Epithelial cell of esophagus (primary cell): ENCODE data around the gene BMAL2.

Experiments
- DNase-seq: peaks from one replicate; pipeline ENCODE4 v3.0.0; 2010; ENCODE audit warnings: low read depth
- H3K4me3 ChIP-seq: 2 replicates; pipeline ENCODE4 v1.5.1; 2011; ENCODE audit warnings: mild to moderate bottlenecking, low read length, control low read depth
- CTCF ChIP-seq: IDR thresholded peaks from 2 replicates; pipeline ENCODE4 v1.5.1; 2011; ENCODE audit warnings: low read depth, mild to moderate bottlenecking, low read length, control low read depth, inconsistent platforms; ENCODE audit not compliant: insufficient read depth; ENCODE audit errors: missing control alignments

Gene BMAL2

GRCh38 chr12:27367078-27367477 is 34.4 kb downstream of the BMAL2 start:
- TF ChIP-seq CTCF: no peak
- H3K4me3 ChIP-seq: no peak overlapping the region
- DNase-seq: no peak

GRCh38 chr12:27382171-27382795 is 49.6 kb downstream of the BMAL2 start:
- no peak for TF ChIP-seq CTCF
- DNase-seq: no peak
- H3K4me3 ChIP-seq: no peak overlapping the region
